Right atrium auricular region (tissue), 2 donors: ENCODE data around the gene PGLYRP1. TPM values are rescaled to one million over a fixed set of nuclear protein-coding genes. Genes with fewer than 3 reads are reported as not detected.

Experiments
- DNase-seq: peaks from one replicate; pipeline ENCODE4 v3.0.0-alpha.2; 2019; ENCODE audit warnings: low spot score
- H3K27ac ChIP-seq, 2 donors: fragments of 200-600 bp; sonication (generic); 1 replicate in 1 of 2; 2 replicates in 1 of 2; pipeline ENCODE4 v1.5.1; 2016 to 2019
- H3K27me3 ChIP-seq, 2 donors: fragments of 200-600 bp; sonication (generic); one replicate each; pipeline versions ENCODE4 v1.5.1 to v1.6.0; 2017 to 2019
- H3K36me3 ChIP-seq: fragments of 200-600 bp; sonication (generic); one replicate; pipeline ENCODE4 v1.5.1; 2016
- H3K4me1 ChIP-seq, 2 donors: fragments of 200-600 bp; sonication (generic); one replicate each; pipeline versions ENCODE4 v1.5.1 to v1.6.0; 2017 to 2019
- H3K4me3 ChIP-seq, 2 donors: fragments of 200-600 bp; sonication (generic); 1 replicate in 1 of 2; 2 replicates in 1 of 2; pipeline ENCODE4 v1.5.1; 2017 to 2019; ENCODE audit warnings: mild to moderate bottlenecking in 1 of 2, moderate library complexity in 1 of 2
- H3K9me3 ChIP-seq, 2 donors: fragments of 200-600 bp; sonication (generic); one replicate each; pipeline ENCODE4 v1.5.1; 2019
- CTCF ChIP-seq, 2 donors: fragments of 200-600 bp; sonication (generic); IDR thresholded peaks; one replicate each; pipeline ENCODE4 v1.5.1; 2019; ENCODE audit warnings: antibody characterized with exemption in 2 of 2
- total RNA-seq, 2 donors: library from RNA; depleted of rRNA; stranded (reverse); fragments of >200 nt; gene quantifications; one replicate each; pipeline ENCODE4 v1.1.0, GENCODE V29; 2016

The PGLYRP1 gene
- total RNA-seq, 2 donors from 2014 or later: not detected

GRCh38 chr19:46030812-46031550, 8.1 kb upstream of the PGLYRP1 start:
- H3K27ac ChIP-seq: no peak overlapping the region
- no peak for TF ChIP-seq CTCF (IDR thresholded peaks at IDR 0.05)
- H3K36me3 ChIP-seq: no peaks in the 10 kb centered on the region
- H3K4me3 ChIP-seq: no peak overlapping the region
- H3K9me3 ChIP-seq: no peaks in the 10 kb centered on the region
- H3K4me1 ChIP-seq: no peaks in the 10 kb centered on the region
- peaks cover 0 to 3% of the 10 kb centered on the region in 2 donors for H3K27me3 ChIP-seq
- DNase-seq: peak; percentile 34

GRCh38 chr19:46025835-46026234, 3.0 kb upstream of the PGLYRP1 start:
- no peak for TF ChIP-seq CTCF (IDR thresholded peaks at IDR 0.05)
- Histone ChIP-seq H3K27ac (no peak overlapping the region), H3K4me1 (no peaks in the 10 kb centered on the region), H3K27me3 (peaks cover 0 to 7% of the 10 kb centered on the region in 2 donors), H3K36me3 (no peaks in the 10 kb centered on the region), H3K4me3 (no peak overlapping the region), H3K9me3 (no peaks in the 10 kb centered on the region)
- DNase-seq: no peak

- no peak overlapping the region for H3K27ac ChIP-seq
- H3K9me3 ChIP-seq: no peaks in the 10 kb centered on the region
- no peak overlapping the region for H3K4me3 ChIP-seq
- no peak for TF ChIP-seq CTCF (IDR thresholded peaks at IDR 0.05)
- H3K27me3 ChIP-seq: peaks cover 0 to 7% of the 10 kb centered on the region in 2 donors
- H3K4me1 ChIP-seq: no peaks in the 10 kb centered on the region
- DNase-seq: no peak
- no peaks in the 10 kb centered on the region for H3K36me3 ChIP-seq
Observed at GRCh38 chr19:46023311-46023779, 492 bp upstream of the PGLYRP1 start.

GRCh38 chr19:46022061-46022430, 807 bp downstream of the PGLYRP1 start:
- no peak for TF ChIP-seq CTCF (IDR thresholded peaks at IDR 0.05)
- no peak overlapping the region for H3K27ac ChIP-seq
- no peak overlapping the region for H3K4me3 ChIP-seq
- no peak for DNase-seq
- H3K4me1 ChIP-seq: peaks cover 0 to 1% of the 10 kb centered on the region in 2 donors
- peaks cover 0 to 4% of the 10 kb centered on the region in 2 donors for H3K27me3 ChIP-seq
- H3K9me3 ChIP-seq: no peaks in the 10 kb centered on the region
- no peaks in the 10 kb centered on the region for H3K36me3 ChIP-seq

GRCh38 chr19:46021531-46022041, 1.3 kb downstream of the PGLYRP1 start:
- H3K4me3 ChIP-seq: no peak overlapping the region
- DNase-seq: no peak
- H3K4me1 ChIP-seq: peaks cover 0 to 3% of the 10 kb centered on the region in 2 donors
- H3K9me3 ChIP-seq: no peaks in the 10 kb centered on the region
- no peak overlapping the region for H3K27ac ChIP-seq
- TF ChIP-seq CTCF (IDR thresholded peaks at IDR 0.05): no peak
- peaks cover 0 to 4% of the 10 kb centered on the region in 2 donors for H3K27me3 ChIP-seq
- H3K36me3 ChIP-seq: no peaks in the 10 kb centered on the region
